Stimulated activated CD4-positive, alpha-beta T cell treated with anti-CD3 and anti-CD28 coated beads, Interleukin-2, amount 100 ng/mL, for 24 hours (primary cell): ENCODE data around the gene KISS1.
"Not testable (repeated sequence)": the region's sequence is repeated elsewhere in the genome, so short reads cannot be mapped to it uniquely, and the experiment has no call there.

Experiments used
- DNase-seq, 2 donors: peaks; one replicate each; pipeline ENCODE4 v3.0.0-alpha.2; 2020

Gene KISS1

GRCh38 chr1:204196068-204196795, at the start of gene KISS1:
Gene KISS1 (minus strand): TSS chr1:204196491. CDS start chr1:204192876, 3,615 bp downstream.
- DNase-seq: no peak

- no peak for DNase-seq
Measured at GRCh38 chr1:204242920-204243319, 46.6 kb upstream of the KISS1 start.

- no peak for DNase-seq
Measured at GRCh38 chr1:204241914-204242313, 45.6 kb upstream of the KISS1 start.

- DNase-seq: no peak
Measured at GRCh38 chr1:204241050-204241449, 44.8 kb upstream of the KISS1 start.

- DNase-seq: no peak
Measured at GRCh38 chr1:204240233-204240632, 43.9 kb upstream of the KISS1 start.

- DNase-seq: not testable (repeated sequence)
Measured at GRCh38 chr1:204239401-204239800, 43.1 kb upstream of the KISS1 start.

GRCh38 chr1:204238520-204238919, 42.2 kb upstream of the KISS1 start:
- not testable (repeated sequence) for DNase-seq

- DNase-seq: not testable (repeated sequence)
Measured at GRCh38 chr1:204237515-204237914, 41.2 kb upstream of the KISS1 start.

GRCh38 chr1:204232526-204232925, 36.2 kb upstream of the KISS1 start:
- no peak for DNase-seq

GRCh38 chr1:204230211-204230610, 33.9 kb upstream of the KISS1 start:
- DNase-seq: no peak

- no peak for DNase-seq
Measured at GRCh38 chr1:204228896-204229295, 32.6 kb upstream of the KISS1 start.

- DNase-seq: no peak
Measured at GRCh38 chr1:204227996-204228785, 31.9 kb upstream of the KISS1 start.

- no peak for DNase-seq
Measured at GRCh38 chr1:204227351-204227750, 31.1 kb upstream of the KISS1 start.

GRCh38 chr1:204225841-204226735, 29.8 kb upstream of the KISS1 start:
- DNase-seq: no peak

GRCh38 chr1:204224655-204225054, 28.4 kb upstream of the KISS1 start:
- no peak for DNase-seq

- no peak for DNase-seq
Measured at GRCh38 chr1:204223129-204223860, 27.0 kb upstream of the KISS1 start.

GRCh38 chr1:204222764-204223055, 26.4 kb upstream of the KISS1 start:
- DNase-seq: no peak

GRCh38 chr1:204222006-204222763, 25.9 kb upstream of the KISS1 start:
- DNase-seq: no peak

- DNase-seq: no peak
Measured at GRCh38 chr1:204221271-204221670, 25.0 kb upstream of the KISS1 start.

GRCh38 chr1:204219971-204220616, 23.8 kb upstream of the KISS1 start:
- no peak for DNase-seq

GRCh38 chr1:204218552-204218951, 22.3 kb upstream of the KISS1 start:
- no peak for DNase-seq

- DNase-seq: no peak
Measured at GRCh38 chr1:204217648-204218000, 21.3 kb upstream of the KISS1 start.
